GM21529 (cell line): ENCODE data around the gene OSBPL5.

Experiments
- ATAC-seq: cut with Tn5 transposase; IDR thresholded peaks from one replicate; pipeline ENCODE4 v1.9.1; 2021; ENCODE audit not compliant: unreplicated experiment

Gene OSBPL5

DNA sequence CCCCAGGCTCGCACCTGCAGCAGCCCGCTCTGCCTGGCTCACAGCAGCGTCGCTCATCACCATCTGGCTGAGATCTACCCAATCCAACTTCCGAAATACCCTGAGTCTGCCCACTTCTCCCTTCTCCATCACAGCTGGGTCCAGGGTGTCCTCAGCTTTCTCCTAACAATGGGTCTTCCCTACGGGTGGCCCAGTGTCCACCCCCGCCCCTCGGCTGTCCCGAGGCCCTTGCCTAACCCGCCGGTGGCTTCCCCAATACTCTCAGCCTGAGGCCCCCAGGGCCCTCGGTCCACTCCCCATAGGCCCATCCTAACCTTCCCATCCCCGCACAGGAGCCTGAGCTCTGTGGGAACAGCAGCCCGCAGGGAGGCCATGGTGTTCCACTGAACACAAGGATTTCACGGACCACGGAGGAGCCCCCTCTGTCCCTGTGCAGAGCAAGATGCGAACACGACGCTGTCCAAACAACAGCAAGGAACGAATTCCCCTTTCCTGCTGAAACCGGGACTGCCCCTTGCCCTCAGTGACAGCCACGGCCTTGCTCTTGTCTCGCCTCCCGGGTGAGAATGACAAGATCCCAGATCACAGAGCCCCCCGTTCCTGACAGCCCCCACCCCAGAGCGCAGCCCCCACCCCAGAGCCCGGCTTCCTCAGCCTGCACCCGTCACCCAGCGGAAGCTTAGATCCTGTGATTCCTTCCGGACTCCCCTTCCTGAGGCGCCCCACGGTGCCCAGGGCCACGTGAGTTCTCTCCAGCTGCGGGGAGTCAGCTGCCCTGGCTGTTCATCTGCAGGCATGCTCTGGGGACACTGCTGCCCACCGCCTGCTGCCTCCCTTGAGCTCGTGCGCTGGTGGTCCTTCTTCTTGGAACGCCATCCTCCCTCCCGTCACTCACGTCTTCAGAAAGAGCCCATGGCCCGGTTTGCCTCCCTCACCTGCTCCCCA is 59.0 kb downstream of the OSBPL5 start:
- no peak for ATAC-seq

DNA sequence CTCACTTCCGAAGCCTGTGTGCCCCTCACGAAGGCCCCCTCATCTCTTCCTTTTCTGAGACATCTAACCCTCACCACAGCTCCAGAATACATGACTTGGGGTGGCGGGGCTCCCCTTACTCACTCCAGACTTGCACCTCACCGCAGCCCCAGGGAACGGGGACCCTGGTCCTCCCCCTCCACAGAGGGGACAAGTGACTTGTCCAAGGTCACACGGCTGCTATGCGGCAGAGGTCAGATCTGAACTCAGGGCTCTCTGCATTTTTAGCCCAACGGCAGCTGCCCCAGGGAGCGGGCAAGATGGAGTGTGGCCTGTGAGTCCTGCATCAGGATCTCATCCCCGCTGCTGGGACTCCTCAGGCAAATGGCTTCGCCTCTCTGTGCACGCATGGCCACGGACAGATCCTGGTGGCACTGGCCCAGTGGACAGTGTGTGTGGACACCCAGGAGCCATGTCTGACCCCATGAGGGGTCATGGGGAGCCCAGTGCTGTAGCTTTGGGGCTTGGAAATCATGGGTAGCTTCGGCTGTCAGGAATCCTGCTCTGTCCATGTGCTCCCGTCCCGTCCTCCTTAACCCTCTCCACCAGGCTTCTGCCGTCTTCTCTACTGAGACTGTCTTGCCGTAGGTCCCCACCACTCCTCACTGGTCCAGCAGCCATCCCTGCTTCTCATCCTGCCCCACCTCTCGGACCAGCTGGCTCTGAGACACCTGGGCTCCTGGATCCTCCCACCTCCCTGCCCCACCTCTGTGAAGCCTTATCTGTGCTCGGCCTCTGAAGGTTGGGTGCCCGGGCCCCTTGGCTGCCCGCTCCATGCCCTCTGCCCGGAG is 59.9 kb downstream of the OSBPL5 start:
- no peak for ATAC-seq

DNA sequence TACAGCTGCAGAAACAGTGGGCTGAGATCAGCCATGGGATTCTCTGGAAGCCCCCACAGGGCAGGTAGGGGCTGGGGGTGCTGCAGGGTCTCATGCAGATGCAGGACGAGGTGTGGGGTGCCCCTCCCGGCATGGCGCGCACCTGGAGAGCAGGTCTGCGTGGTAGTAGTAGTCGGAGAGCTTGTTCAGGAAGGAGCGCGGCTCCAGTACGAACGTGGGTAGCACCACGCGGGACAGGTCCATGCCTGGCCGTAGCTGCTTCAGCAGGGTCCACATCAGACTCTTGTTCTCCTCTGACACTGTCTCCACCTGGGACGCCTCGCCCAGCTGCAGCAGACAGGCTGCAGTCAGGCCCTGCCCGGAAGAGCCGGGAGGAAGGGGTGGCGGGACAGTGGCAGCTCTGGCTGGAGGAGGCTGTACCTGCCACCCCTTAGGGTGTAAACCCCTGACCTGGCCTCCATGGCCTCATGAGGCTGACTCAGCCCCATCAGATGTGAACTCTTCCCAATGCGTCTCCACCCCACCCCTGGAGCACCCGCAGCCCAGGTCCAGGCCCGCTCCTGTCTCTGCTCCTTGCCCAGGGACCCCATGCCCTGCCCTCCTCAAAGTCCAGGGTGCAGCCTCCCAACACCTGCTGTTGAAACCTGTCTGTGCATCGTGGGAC is 60.9 kb downstream of the OSBPL5 start:
- no peak for ATAC-seq

DNA sequence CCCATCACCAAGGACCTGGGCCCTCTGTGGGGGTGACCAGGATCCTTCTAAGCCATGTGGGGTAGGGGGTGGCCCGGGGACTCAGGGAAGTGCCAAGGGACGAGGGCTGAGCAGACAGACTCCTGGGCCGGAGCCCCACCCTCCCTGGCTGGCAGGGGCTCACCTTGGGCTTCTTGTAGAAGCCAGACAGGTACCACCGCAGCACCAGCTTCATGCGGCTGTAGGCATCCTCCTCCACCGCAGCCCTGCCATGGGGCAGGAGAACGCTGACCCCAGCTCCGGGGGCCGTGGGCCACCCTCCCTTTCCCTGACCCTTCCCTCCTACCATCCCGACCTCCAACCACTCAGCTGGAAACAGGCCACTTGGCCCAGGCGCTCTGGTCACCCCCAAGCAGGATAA is 62.0 kb downstream of the OSBPL5 start:
- ATAC-seq, result no peak

DNA sequence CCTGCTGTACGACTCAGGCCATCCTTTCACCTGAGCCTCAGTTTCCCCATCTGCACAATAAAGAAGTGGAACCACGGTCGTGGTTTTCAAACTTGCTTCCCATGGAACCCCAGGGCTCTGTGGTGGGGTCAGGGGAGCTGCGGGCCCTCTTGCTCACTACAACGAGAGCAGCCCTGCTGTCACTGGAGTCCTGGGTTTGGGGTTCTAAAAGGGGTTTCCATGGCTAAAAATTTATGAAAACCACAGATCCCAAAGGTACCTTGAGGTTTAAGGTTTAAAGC is 62.5 kb downstream of the OSBPL5 start:
- ATAC-seq, result no peak

DNA sequence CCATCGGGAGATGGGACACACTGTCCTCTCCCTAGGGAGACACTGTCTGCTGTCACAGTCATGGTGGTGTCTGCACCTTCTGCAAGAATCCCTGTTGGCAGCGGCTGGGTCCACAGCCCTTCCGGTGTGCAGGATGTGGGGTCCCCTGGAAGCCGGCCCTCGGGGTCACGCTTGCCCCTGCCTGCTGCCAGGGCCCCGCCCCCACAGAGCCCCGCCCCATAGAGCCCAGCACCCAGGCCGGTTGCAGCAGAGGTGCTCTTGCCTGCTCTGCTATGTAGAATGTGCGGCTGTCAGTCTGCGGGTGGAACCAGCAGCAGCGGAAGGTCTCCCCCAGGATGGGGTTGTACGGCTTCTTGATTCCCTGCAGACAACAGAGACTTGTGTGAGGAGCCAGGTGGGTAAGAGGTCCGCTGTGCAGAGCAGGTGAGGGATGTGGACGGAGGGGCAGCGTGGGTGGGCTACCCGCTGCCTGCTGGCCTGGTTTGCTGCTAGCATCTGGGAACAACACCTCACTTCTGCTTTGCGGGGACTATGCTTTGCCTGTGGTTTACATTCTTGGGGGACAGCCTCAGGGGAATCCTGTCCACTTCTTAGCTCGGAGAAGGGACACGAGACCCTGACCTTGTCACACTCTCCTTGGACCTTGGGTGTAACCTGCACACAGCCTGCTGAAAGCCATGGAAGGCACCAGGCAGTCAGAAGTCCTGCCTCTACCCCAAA is 63.0 kb downstream of the OSBPL5 start:
- ATAC-seq, result no peak

DNA sequence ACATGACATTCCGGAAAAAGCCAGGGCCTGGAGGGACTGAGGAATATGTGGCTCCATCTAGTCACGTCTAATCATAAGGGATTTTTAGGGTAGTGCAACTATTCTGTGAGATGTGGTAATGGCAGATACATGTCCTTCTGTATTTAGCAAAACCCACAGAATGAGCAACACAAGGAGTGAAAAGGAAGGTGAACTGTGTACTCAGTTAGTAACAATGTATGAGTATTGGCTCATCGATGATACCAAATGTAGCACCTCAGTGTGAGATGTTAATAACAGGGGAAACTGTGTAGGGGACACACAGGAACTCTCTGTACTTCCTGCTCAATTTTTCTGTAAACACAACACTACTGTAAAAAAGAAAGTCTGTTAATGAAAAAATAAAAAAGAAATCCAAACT is 65.9 kb downstream of the OSBPL5 start:
- ATAC-seq, result no peak

DNA sequence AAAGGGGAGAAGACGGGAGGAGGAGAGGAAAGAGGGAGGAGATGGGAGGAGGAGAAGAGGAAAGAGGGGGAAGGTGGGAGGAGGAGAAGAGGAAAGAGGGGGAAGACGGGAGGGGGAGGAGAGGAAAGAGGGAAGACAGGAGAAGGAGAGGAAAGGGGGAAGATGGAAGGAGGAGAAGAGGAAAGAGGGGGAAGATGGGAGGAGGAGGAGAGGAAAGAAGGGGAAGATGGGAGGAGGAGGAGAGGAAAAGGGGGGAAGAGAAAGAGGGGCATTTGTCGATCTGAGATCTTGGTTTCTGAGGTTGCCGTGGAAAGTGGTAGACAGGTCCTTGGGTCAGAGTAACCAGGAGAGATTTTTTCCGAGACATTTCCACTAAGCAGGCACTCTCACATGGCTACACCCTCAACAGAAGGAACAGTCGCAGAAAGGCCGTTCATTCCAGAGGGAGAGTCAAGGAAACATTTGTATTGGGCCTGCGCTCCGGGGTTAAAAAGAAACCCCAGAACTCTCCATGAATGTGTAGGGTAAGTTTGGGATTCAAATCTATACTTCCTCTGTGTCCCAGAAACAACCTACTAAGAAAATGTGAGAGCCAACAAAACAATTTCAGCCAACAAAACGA is 68.1 kb downstream of the OSBPL5 start:
- ATAC-seq, result no peak

DNA sequence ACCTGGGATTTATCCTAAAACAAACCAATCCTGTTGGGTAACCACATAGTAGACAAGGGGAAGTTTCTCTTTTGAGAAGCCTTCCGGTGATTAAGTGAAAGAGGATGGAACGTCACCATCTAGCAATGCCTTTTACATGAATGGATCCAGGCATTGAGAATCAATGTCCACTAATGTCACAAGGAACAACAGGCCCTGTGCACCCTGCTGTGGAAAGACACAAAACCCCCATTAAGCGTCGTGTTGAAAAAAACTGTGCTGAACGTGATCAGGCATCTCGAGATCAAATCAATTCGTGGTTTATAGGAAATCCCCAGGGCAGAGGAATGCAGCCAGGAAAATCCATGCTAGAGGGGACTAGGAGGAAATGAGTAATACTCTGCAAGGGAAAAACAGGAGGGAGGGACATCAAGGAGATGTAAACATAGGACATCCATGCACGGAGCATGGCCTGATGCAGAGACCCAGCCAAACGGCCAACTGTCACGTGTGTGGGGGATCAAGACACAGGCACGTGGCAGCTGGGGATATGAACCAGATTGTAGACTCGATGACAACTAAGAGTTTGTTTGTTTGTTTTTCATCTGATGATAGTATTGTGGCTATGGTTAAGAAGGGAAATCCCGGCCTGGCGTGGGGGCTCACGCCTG is 69.3 kb downstream of the OSBPL5 start:
- no peak for ATAC-seq

DNA sequence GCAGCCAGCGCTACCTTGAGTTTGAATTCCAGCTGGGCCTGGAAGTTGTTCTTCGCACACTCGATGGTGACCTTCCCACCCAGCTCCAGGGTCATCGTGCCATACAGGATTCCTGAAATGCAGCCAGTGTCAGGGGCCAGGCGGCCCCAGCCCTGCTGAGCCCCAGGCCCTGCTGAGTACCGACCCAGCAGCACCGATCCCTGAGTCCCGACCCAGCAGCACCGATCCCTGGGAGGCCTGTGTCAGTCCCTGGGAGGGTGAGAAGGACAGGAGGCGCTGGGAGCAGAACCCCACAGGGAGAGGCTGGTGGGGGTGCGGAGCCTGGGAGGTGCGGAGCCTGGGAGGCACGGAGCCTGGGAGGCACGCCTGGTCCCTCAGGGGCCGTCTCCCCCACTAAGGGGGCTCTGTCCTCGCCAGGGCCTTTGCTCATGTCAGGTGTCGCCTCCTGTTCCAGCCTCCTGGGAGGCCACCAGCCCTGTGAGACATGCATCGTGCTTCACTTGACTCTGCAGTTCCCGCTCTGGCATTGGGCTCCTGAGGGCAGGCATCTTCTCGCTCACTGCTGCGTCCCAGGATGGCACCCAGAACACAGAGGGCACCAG is 70.8 kb downstream of the OSBPL5 start:
- ATAC-seq, result no peak

DNA sequence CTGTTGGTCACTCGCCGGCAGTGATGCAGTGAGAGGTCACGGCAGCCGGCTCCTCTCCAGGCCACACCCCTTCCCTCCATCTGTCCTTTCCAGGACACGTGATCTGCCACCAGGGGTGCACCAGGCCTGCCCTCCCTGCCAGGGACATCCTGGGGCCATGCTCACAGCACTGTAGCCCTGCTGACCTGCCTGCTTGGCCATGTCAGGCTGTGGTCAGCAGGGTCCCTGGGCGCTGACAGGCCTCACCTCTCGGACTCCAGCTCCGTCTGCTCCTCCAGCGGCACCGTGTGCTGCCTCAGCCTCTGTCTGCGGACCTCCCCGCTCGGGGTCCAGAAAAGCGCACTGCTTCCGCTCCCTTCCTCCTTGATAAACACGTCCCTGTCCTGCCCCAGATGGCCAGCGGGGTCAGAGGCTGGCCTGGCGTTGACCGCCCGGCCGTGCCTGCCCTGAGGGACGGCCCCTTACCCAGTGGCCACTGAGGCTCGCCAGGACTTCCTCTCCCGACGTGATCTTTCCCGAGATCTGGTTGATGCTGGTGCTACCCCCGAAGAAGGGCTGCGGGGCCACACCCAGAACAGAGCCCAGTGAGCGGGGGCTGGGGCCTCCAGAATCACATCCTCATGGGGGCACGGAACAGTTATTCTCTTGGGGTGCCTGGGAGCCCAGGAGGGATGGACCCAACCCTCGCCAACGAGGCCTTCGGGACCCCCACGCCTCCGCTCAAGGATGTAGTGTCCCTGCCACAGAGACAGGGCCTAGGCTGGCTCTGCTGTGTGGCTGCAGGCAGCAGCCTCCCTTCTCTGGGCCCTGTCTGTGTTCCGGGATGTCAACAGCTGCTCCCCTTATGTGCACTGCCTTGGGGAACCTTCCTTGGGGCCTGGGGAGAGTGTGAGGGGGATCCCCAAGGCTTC is 71.6 kb downstream of the OSBPL5 start:
- ATAC-seq, result no peak

DNA sequence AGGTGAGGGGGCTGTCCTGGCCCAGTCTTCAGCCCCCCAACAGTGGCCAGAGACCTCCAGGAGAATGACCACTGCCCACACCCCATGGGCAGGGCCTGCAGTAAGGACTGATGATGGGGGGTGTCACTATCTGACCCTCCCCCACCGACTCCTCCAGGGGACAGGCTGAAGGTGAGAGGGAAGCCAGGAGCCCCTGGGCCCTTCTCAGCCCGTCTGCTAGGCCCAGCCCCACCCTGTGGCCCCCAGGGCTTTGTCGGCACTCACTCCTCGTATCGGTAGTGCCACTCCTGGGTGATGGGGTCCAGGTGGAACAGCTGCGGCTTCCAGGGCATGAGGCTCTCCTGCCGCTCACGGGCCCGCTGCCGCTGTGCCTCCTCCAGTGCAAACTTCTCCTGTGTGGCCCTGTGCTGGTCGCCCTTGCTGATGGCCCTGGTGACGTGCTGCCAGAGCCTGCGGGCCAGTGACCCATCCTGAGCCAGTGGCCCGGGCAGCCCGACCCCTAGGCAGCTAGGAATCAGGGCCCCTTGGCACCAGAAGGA is 72.4 kb downstream of the OSBPL5 start:
- ATAC-seq, result no peak

DNA sequence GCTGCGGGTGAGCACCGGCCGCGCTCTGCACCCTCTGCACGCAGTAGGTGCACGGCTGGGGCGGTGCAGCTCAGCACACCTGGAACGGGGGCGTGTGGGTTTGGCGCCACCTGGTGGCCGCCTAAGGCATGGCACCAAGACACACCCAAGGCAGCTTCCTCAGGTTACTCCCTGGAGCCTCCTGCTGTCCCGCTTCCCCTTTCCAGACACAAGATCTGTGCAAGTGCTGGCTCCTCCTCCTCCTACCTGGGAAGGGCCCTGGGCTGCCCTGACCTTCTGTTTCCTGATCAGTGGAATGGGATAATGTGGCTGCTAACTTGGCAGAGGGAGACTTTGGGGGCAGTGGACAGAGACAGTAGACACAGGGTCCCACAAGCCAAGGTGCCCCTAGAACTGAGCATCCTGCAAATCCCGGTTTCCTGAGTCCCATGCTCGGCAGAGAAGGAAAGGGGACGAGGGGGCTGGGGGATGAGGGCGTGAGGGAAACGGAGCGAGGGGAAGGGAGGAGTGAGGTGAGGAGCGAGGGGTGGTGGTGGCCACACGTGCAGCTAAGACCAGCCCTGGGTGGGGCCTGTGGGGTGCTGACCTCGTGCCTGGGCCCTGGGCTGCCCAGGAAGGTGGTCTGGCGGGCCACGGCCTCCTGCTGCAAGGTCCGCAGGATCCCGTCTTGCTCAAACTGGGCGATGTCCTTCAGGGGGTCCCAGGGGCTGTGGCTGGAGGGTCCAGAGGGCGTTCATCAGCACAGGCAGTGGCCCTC is 73.1 kb downstream of the OSBPL5 start:
- ATAC-seq, result peak; percentile 82

DNA sequence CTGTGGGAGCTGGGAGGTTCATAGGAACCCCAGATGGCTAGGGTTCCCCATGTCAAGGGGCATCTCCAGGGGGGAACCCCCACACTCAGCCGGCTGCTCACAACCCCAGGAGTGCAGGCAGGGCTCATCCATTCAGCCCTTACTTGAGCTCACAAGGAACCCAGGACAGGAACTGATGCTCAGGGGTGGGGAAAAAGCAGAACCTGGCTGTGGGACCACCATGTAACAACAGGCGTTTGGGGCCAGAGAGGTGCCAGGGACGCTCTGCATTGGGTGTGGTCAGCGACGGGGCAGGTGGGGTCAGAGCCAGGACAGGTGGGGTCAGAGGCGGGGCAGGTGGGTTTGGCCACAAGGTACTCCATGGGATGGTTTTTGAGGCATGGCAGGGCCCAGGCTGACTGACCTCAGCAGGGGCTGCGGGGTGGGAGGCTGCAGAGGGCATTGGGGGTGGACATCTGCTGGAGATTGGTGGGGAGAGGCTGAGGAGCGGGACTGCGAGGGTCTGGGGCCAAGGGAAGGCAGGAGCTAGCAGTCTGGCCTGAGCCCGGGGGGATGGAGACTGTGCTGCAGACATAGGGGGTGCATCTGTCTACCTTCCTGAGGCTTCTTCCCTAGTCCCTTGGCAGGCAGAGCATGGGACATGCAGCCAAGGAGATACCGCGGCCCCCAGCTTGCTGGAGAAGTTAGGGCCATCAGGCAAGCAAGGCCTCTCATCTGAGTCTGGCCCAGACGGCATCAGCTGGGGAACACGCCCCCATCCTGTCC is 73.8 kb downstream of the OSBPL5 start:
- no peak for ATAC-seq

DNA sequence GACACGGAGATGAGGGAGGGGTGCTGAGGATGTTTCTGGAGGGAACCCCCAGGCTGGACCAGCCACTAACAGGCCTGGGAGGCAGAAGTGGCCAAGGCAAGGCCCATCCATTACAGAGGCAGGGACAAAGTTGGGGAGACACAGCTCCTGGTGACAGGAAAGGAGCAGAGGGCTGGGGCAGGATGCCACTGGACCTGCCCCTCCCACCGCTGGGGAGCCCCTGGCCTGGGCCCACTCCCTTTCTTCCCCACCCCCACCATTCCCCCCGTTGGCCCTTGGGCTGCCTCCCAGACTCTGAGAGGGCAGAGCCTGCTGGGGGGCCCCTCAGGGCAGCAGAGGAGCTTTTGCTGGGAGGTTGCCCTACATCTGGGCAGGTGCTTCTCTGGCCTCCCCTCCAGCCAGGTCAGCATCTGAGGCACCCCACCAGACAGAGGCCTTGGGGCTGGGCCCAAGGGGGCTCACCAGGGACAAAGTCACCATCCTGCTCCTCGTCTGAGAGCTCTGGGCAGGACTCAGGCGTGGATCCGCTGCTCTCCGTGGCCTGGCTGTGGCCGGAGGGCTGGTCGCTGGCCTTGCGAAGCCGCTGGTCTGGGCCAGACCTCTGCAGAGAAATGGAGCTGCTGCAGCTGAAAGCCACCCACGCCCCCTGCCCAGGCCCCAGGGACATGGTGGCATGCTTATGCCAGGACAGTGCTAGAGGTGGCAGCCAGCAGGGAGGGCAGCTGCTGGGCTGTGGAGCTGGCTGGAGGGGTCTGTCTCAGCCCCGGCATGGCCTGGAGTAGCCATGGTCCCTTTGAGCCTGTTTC is 74.8 kb downstream of the OSBPL5 start:
- ATAC-seq, result no peak
